ENCODE measurements around the gene ATRN.
A peak's percentile ranks its signal among the peaks of the same experiment; 100 is the strongest.
"Not testable (repeated sequence)": the region's sequence is repeated elsewhere in the genome, so short reads cannot be mapped to it uniquely, and the experiment has no call there.

Gene ATRN

DNA sequence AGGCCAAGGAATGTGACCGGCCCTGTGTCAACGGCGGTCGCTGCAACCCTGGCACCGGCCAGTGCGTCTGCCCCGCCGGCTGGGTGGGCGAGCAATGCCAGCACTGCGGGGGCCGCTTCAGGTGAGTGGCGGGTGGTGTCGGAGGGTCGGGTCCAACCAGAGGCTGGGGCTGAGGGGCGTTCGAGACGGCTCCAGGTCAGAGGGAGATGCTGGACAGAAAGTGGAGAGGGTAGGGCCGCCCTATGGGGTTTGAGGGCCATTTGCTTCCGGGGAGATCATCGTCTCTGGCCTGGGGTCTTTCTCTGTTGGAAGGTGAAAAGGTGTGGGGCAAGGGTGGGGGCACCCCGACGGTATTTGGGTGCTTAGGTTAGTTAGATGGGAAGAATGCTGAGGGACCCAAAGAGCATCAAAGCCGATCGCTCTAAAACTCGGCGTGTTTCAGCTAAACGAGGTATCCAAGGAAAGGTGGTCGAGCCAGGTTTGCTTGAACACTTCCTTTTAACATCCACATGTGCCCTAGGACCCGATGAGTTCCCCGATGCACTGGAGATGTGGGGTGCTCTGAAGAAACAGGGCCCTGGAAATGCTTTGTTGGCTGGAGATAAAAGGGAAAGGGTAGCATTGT lies 691 bp downstream of the ATRN start:
- TF ChIP-seq, protein P1, sequence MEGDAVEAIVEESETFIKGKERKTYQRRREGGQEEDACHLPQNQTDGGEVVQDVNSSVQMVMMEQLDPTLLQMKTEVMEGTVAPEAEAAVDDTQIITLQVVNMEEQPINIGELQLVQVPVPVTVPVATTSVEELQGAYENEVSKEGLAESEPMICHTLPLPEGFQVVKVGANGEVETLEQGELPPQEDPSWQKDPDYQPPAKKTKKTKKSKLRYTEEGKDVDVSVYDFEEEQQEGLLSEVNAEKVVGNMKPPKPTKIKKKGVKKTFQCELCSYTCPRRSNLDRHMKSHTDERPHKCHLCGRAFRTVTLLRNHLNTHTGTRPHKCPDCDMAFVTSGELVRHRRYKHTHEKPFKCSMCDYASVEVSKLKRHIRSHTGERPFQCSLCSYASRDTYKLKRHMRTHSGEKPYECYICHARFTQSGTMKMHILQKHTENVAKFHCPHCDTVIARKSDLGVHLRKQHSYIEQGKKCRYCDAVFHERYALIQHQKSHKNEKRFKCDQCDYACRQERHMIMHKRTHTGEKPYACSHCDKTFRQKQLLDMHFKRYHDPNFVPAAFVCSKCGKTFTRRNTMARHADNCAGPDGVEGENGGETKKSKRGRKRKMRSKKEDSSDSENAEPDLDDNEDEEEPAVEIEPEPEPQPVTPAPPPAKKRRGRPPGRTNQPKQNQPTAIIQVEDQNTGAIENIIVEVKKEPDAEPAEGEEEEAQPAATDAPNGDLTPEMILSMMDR (IDR thresholded peaks at IDR 0.05; ENCODE audit: unreplicated experiment in 3 of 3) = no peak
- Mint-ChIP-seq H3K9me3 (no peaks in the 10 kb centered on the region), H3K27ac (peak overlapping the region; percentile 39 to 93 (median 89)), H3K4me3 (peak overlapping the region; percentile 94 to 97 (median 96)), H3K4me1 (peaks cover 28% of the 10 kb centered on the region), H3K27me3 (ENCODE audit: low read depth) (peaks cover 1% of the 10 kb centered on the region), H3K36me3 (ENCODE audit: low read depth) (peaks cover 6% of the 10 kb centered on the region)

DNA sequence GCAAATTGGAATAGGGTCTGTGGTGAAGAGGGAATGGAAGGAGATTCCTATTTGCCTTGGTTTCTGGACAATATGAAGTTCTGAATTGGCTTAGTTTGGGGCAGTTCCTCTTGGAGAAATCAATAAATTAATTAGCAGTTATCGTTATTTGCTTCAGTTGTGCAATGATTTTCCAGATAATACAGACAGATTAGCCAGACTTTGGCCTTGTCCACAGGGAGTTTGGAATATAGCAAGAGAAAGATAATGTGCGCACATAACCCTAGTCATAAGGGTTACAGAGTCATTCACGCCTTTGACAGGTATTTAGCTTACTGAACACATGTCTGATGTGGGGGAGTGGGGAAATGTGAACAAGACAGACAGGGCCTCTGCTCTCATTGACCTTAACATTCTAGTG lies 1.3 kb downstream of the ATRN start:
- peak overlapping the region; percentile 39 to 93 (median 89) for H3K27ac Mint-ChIP-seq
- no peaks in the 10 kb centered on the region for H3K27me3 Mint-ChIP-seq (ENCODE audit: low read depth)
- H3K9me3 Mint-ChIP-seq = no peaks in the 10 kb centered on the region
- peak overlapping the region; percentile 94 to 97 (median 96) for H3K4me3 Mint-ChIP-seq
- H3K36me3 Mint-ChIP-seq (ENCODE audit: low read depth) = peaks cover 6% of the 10 kb centered on the region
- H3K4me1 Mint-ChIP-seq = peaks cover 28% of the 10 kb centered on the region
- TF ChIP-seq, protein P1 (IDR thresholded peaks at IDR 0.05; ENCODE audit: unreplicated experiment in 3 of 3) = no peak

DNA sequence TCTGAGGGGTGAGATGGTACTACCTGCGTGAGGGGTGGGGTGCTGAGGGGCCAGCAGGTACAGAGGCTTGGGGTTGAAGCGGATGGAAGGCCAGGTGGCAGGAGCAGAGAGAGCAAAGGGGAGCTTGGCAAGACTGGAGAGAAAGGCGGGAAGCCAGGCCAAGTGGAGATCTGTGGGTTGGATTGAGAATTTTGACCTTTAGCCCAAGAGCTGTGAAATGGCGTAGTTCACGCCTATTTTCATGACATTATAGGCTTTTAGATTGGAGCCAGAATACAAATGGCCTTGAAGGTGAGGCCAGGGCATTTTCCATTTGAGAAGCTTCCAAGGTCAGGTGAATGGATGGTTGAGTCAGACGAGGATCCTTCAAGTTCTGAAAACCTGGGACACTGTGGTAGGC lies 2.5 kb downstream of the ATRN start:
- H3K27ac Mint-ChIP-seq = no peak overlapping the region
- peaks cover 10% of the 10 kb centered on the region for H3K36me3 Mint-ChIP-seq (ENCODE audit: low read depth)
- H3K4me3 Mint-ChIP-seq = peak overlapping the region; percentile 46 to 97 (median 63)
- no peaks in the 10 kb centered on the region for H3K27me3 Mint-ChIP-seq (ENCODE audit: low read depth)
- TF ChIP-seq, protein P1 (IDR thresholded peaks at IDR 0.05; ENCODE audit: unreplicated experiment in 3 of 3) = no peak
- H3K4me1 Mint-ChIP-seq = peaks cover 28% of the 10 kb centered on the region
- no peaks in the 10 kb centered on the region for H3K9me3 Mint-ChIP-seq

DNA sequence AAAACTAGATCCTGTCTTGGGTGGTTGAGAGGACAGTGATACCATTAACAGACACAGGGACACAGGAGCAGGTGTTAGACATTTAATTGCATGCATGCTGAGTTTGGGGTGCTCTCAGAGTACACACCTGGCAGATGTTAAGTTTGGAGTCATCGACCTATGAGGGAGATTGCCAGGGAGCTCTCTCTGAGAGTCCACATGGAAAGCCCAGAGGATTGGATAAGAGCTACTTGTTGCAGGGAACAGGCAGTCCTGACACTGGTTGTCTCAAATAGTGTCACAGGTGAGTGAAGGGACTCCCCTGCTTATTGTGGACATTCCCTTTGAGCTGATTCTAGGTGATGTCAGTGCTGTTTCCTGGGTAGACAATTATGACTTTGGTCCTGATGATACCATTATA lies 3.1 kb downstream of the ATRN start:
- peaks cover 28% of the 10 kb centered on the region for H3K4me1 Mint-ChIP-seq
- no peak overlapping the region for H3K27ac Mint-ChIP-seq
- no peaks in the 10 kb centered on the region for H3K27me3 Mint-ChIP-seq (ENCODE audit: low read depth)
- H3K9me3 Mint-ChIP-seq = no peaks in the 10 kb centered on the region
- TF ChIP-seq, protein P1 (IDR thresholded peaks at IDR 0.05; ENCODE audit: unreplicated experiment in 3 of 3) = no peak
- H3K36me3 Mint-ChIP-seq (ENCODE audit: low read depth) = peaks cover 15% of the 10 kb centered on the region
- H3K4me3 Mint-ChIP-seq = peak overlapping the region; percentile 46 to 97 (median 63)

DNA sequence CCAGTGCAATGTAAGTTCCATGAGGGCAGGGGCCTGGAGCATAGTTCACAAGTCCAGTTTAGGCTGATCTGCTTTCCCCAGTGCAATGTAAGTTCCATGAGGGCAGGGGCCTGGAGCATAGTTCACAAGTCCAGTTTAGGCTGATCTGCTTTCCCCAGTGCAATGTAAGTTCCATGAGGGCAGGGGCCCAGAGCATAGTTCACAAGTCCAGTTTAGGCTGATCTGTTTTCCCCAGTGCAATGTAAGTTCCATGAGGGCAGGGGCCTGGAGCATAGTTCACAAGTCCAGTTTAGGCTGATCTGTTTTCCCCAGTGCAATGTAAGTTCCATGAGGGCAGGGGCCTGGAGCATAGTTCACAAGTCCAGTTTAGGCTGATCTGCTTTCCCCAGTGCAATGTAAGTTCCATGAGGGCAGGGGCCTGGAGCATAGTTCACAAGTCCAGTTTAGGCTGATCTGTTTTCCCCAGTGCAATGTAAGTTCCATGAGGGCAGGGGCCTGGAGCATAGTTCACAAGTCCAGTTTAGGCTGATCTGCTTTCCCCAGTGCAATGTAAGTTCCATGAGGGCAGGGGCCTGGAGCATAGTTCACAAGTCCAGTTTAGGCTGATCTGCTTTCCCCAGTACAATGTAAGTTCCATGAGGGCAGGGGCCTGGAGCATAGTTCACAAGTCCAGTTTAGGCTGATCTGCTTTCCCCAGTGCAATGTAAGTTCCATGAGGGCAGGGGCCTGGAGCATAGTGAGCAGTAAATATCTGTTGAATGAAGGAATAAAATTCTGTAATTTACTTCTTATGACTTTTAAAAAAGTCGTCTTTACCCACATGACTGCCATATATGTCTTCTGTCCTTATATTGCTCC lies 6.4 kb downstream of the ATRN start:
- not testable (repeated sequence) for H3K9me3 Mint-ChIP-seq; H3K4me3 Mint-ChIP-seq; H3K27me3 Mint-ChIP-seq (ENCODE audit: low read depth); H3K27ac Mint-ChIP-seq
- H3K4me1 Mint-ChIP-seq = peaks cover 18% of the 10 kb centered on the region
- H3K36me3 Mint-ChIP-seq (ENCODE audit: low read depth) = peaks cover 23% of the 10 kb centered on the region

DNA sequence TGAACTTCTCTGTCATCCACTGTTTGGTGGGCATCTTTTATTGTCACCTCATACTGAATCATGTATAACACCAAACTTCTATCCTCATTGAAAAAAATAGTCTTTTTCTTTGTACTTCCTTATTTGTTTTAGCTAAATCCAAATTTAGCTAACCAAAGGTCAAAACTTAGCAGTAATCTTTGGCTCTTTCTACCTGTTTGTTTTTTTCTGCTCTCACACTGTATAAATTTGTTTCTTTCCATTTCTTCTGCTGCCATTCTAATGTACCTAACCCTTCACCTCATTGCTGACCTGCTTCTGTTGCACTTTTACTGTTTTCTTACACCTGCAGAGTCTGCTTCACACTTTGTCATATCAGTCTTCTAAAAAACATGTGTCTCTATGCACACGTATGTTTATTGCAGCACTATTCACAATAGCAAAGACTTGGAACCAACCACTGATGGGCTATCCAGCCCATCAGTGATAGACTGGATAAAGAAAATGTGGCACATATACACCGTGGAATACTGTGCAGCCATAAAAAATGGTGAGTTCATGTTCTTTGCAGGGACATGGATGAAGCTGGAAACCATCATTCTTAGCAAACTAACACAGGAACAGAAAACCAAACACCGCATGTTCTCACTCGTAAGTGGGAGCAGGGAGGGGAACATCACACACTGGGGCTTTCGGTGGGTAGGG lies 7.2 kb downstream of the ATRN start:
- Mint-ChIP-seq H3K4me1 (peaks cover 10% of the 10 kb centered on the region), H3K27ac (no peak overlapping the region), H3K4me3 (no peak overlapping the region), H3K36me3 (ENCODE audit: low read depth) (peaks cover 23% of the 10 kb centered on the region), H3K27me3 (ENCODE audit: low read depth) (no peaks in the 10 kb centered on the region), H3K9me3 (no peaks in the 10 kb centered on the region)
- TF ChIP-seq, protein P1 (IDR thresholded peaks at IDR 0.05; ENCODE audit: unreplicated experiment in 3 of 3) = no peak

Data from nephron (organoid).